ENCODE data around the gene CNTN1.

The CNTN1 gene

GRCh38 chr12:41045509-41045908 is 353.3 kb downstream of the CNTN1 start:
- Histone ChIP-seq H3K36me3 (no peaks in the 10 kb centered on the region), H3K27ac (no peak overlapping the region), H3K4me3 (ENCODE audit: low read depth, low read length) (no peak overlapping the region), H3K27me3 (ENCODE audit: insufficient read depth, low read depth, severe bottlenecking) (no peaks in the 10 kb centered on the region), H3K9me3 (ENCODE audit: severe bottlenecking) (no peaks in the 10 kb centered on the region)
- no peak for DNase-seq
- no peak for TF ChIP-seq CTCF (IDR thresholded peaks at IDR 0.05; ENCODE audit: low read depth, low read length)

GRCh38 chr12:41049033-41049432 is 356.8 kb downstream of the CNTN1 start:
- Histone ChIP-seq H3K4me3 (ENCODE audit: low read depth, low read length) (no peak overlapping the region), H3K27ac (no peak overlapping the region), H3K9me3 (ENCODE audit: severe bottlenecking) (no peaks in the 10 kb centered on the region), H3K36me3 (no peaks in the 10 kb centered on the region), H3K27me3 (ENCODE audit: insufficient read depth, low read depth, severe bottlenecking) (no peaks in the 10 kb centered on the region)
- TF ChIP-seq CTCF (IDR thresholded peaks at IDR 0.05; ENCODE audit: low read depth, low read length): no peak
- DNase-seq: no peak

GRCh38 chr12:41051954-41052353 is 359.7 kb downstream of the CNTN1 start:
- no peak for TF ChIP-seq CTCF (IDR thresholded peaks at IDR 0.05; ENCODE audit: low read depth, low read length)
- no peak for DNase-seq
- no peaks in the 10 kb centered on the region for H3K36me3 ChIP-seq
- no peaks in the 10 kb centered on the region for H3K9me3 ChIP-seq (ENCODE audit: severe bottlenecking)
- H3K27ac ChIP-seq: no peak overlapping the region
- no peaks in the 10 kb centered on the region for H3K27me3 ChIP-seq (ENCODE audit: insufficient read depth, low read depth, severe bottlenecking)
- H3K4me3 ChIP-seq (ENCODE audit: low read depth, low read length): no peak overlapping the region

- DNase-seq: no peak
- no peaks in the 10 kb centered on the region for H3K27me3 ChIP-seq (ENCODE audit: insufficient read depth, low read depth, severe bottlenecking)
- H3K9me3 ChIP-seq (ENCODE audit: severe bottlenecking): no peaks in the 10 kb centered on the region
- no peaks in the 10 kb centered on the region for H3K36me3 ChIP-seq
- H3K27ac ChIP-seq: no peak overlapping the region
- TF ChIP-seq CTCF (IDR thresholded peaks at IDR 0.05; ENCODE audit: low read depth, low read length): no peak
- no peak overlapping the region for H3K4me3 ChIP-seq (ENCODE audit: low read depth, low read length)
Observed at GRCh38 chr12:41052441-41052840, 360.2 kb downstream of the CNTN1 start.

GRCh38 chr12:41053046-41053445 is 360.8 kb downstream of the CNTN1 start:
- no peaks in the 10 kb centered on the region for H3K36me3 ChIP-seq
- H3K4me3 ChIP-seq (ENCODE audit: low read depth, low read length): no peak overlapping the region
- no peaks in the 10 kb centered on the region for H3K9me3 ChIP-seq (ENCODE audit: severe bottlenecking)
- H3K27ac ChIP-seq: no peak overlapping the region
- TF ChIP-seq CTCF (IDR thresholded peaks at IDR 0.05; ENCODE audit: low read depth, low read length): no peak
- no peaks in the 10 kb centered on the region for H3K27me3 ChIP-seq (ENCODE audit: insufficient read depth, low read depth, severe bottlenecking)
- DNase-seq: no peak

GRCh38 chr12:41055875-41056577 is 363.8 kb downstream of the CNTN1 start:
- Histone ChIP-seq H3K27ac (no peak overlapping the region), H3K9me3 (ENCODE audit: severe bottlenecking) (no peaks in the 10 kb centered on the region), H3K27me3 (ENCODE audit: insufficient read depth, low read depth, severe bottlenecking) (no peaks in the 10 kb centered on the region), H3K4me3 (ENCODE audit: low read depth, low read length) (no peak overlapping the region), H3K36me3 (no peaks in the 10 kb centered on the region)
- no peak for TF ChIP-seq CTCF (IDR thresholded peaks at IDR 0.05; ENCODE audit: low read depth, low read length)
- no peak for DNase-seq
